ENCODE data around the gene LGI4. TPM values are rescaled to one million over a fixed set of nuclear protein-coding genes. Genes with fewer than 3 reads are reported as not detected.

LGI4 gene
- polyA plus RNA-seq, 2 of the 4 experiments (the other 2 are of a cell fraction): 0.06 to 0.09 TPM

GRCh38 chr19:35098413-35099049 is 36.3 kb downstream of the LGI4 start:
- DNase-seq (ENCODE audit: low read depth in 1 of 2, low spot score in 1 of 2) (no peak), FAIRE-seq (no peak), ATAC-seq (peak; percentile 22 to 37; a peak in 4 of 6 replicates)
- Histone ChIP-seq H3K9me3 (no peaks in the 10 kb centered on the region), H3K4me1 (no peaks in the 10 kb centered on the region), H3K27ac (no peak overlapping the region), H3K4me3 (no peak overlapping the region), H3K4me2 (no peak overlapping the region)
- WGBS (ENCODE audit: missing lambda C conversion rate): 77% methylated on average over 29 of the region's 29 CpGs
- TF ChIP-seq HEYL (CRISPR knock-in tag; IDR thresholded peaks at IDR 0.05) (no peak), ZC3H11A (IDR thresholded peaks at IDR 0.05) (no peak), CEBPB (IDR thresholded peaks at IDR 0.05) (no peak), HOXB13 (CRISPR knock-in tag; IDR thresholded peaks at IDR 0.05; ENCODE audit: low read depth) (no peak), FOXS1 (CRISPR knock-in tag; IDR thresholded peaks at IDR 0.05) (no peak), NPAS2 (CRISPR knock-in tag; IDR thresholded peaks at IDR 0.05; ENCODE audit: borderline replicate concordance) (no peak), ZSCAN20 (CRISPR knock-in tag; IDR thresholded peaks at IDR 0.05) (no peak), PBX3 (IDR thresholded peaks at IDR 0.05) (no peak), BHLHE40 (IDR thresholded peaks at IDR 0.05; ENCODE audit: low read depth, low read length) (no peak), TFCP2L1 (CRISPR knock-in tag; IDR thresholded peaks at IDR 0.05) (no peak), KDM1A (IDR thresholded peaks at IDR 0.05; ENCODE audit: low read depth) (no peak), JUN (IDR thresholded peaks at IDR 0.05) (no peak), HES2 (IDR thresholded peaks at IDR 0.05) (no peak), NR3C1 (IDR thresholded peaks at IDR 0.05) (no peak), MYC (IDR thresholded peaks at IDR 0.05; ENCODE audit: borderline replicate concordance, low read length) (no peak), KDM5A (IDR thresholded peaks at IDR 0.05) (no peak), CBX2 (IDR thresholded peaks at IDR 0.05; ENCODE audit: borderline replicate concordance, low read depth) (no peak), USF2 (IDR thresholded peaks at IDR 0.05) (no peak), TP53 (CRISPR knock-in tag; IDR thresholded peaks at IDR 0.05) (no peak), RNF2 (IDR thresholded peaks at IDR 0.05; ENCODE audit: borderline replicate concordance, low read depth) (no peak)
- CTCF ChIA-PET: interaction anchor here (0.5 to 6.9 kb wide), 21 partner anchors 7 to 599 kb away, joined by 3 to 67 read pairs (median 4); partner anchors contain the start of genes FXYD3 and LGI4
- POLR2A ChIA-PET: interaction anchor here (1.6 kb wide), 1 partner anchor 26 kb away, joined by 5 read pairs; no protein-coding TSS in a partner anchor

GRCh38 chr19:35095667-35096368 is 39.0 kb downstream of the LGI4 start:
- ATAC-seq (peak; percentile 33 to 39; a peak in 5 of 6 replicates), FAIRE-seq (no peak), DNase-seq (ENCODE audit: low read depth in 1 of 2, low spot score in 1 of 2) (no peak)
- POLR2A ChIA-PET: no interaction called here
- Histone ChIP-seq H3K4me2 (no peak overlapping the region), H3K4me3 (no peak overlapping the region), H3K9me3 (no peaks in the 10 kb centered on the region), H3K4me1 (0 out of 3 replicates have a peak, but pooled peaks cover under 1% of the 10 kb centered on the region), H3K27ac (no peak overlapping the region)
- 60% methylated on average over 8 of the region's 8 CpGs for WGBS (ENCODE audit: missing lambda C conversion rate)
- TF ChIP-seq GATA3 (IDR thresholded peaks at IDR 0.05; ENCODE audit: borderline replicate concordance) (no peak), PBX3 (IDR thresholded peaks at IDR 0.05) (no peak), MAZ (IDR thresholded peaks at IDR 0.05; ENCODE audit: borderline replicate concordance, low read depth, low read length) (no peak), EHMT2 (IDR thresholded peaks at IDR 0.05; ENCODE audit: low read depth) (no peak), RAD21 (conservative IDR thresholded peaks at IDR 0.05 in 1 of 2, IDR thresholded peaks at IDR 0.05 in 1 of 2) (no peak), RNF2 (IDR thresholded peaks at IDR 0.05; ENCODE audit: borderline replicate concordance, low read depth) (no peak), NPAS2 (CRISPR knock-in tag; IDR thresholded peaks at IDR 0.05; ENCODE audit: borderline replicate concordance) (no peak), CTCF (IDR thresholded peaks at IDR 0.05) (no peak), POLR2AphosphoS2 (conservative IDR thresholded peaks at IDR 0.05; ENCODE audit: low read length) (no peak), ATOH8 (CRISPR knock-in tag; IDR thresholded peaks at IDR 0.05; ENCODE audit: low read depth) (no peak), BCL3 (IDR thresholded peaks at IDR 0.05) (no peak), POLR2A (IDR thresholded peaks at IDR 0.05; ENCODE audit: low read length) (no peak)
- CTCF ChIA-PET: interaction anchor here (1.0 to 6.9 kb wide), 9 partner anchors 9 to 52 kb away, joined by 3 to 67 read pairs (median 4); partner anchors contain the start of genes FXYD3 and LGI4

Measured in A549 (cell line).